Natural killer cell (primary cell): Measurements from ENCODE around the gene ATXN1. TPM values are rescaled to one million over a fixed set of nuclear protein-coding genes. Genes with fewer than 3 reads are reported as not detected.

Experiments used
- ATAC-seq, 3 donors: fragments of 150-1000 bp in 2 of 3; fragments of 200-7000 bp in 1 of 3; cut with Tn5 transposase; 1 replicate in 1 of 3; 2 replicates in 2 of 3; pipeline ENCODE4 v1.10.0; 2021; ENCODE audit warnings: mild to moderate bottlenecking in 2 of 3, moderate library complexity in 2 of 3
- DNase-seq, 2 donors: peaks; one replicate each; pipeline versions ENCODE4 v3.0.0 to v3.0.0-alpha.2; 2013 to 2021; ENCODE audit warnings: mixed read lengths in 1 of 2
- H3K27ac ChIP-seq: one replicate; pipeline ENCODE4 v1.5.1; 2013; ENCODE audit warnings: mild to moderate bottlenecking, low read length
- H3K27me3 ChIP-seq: one replicate; pipeline ENCODE4 v1.6.1; 2013; ENCODE audit warnings: low read length; ENCODE audit not compliant: control insufficient read depth, insufficient read depth
- H3K36me3 ChIP-seq: one replicate; pipeline ENCODE4 v1.6.1; 2013; ENCODE audit warnings: low read length; ENCODE audit not compliant: control insufficient read depth, insufficient read depth
- H3K4me1 ChIP-seq: one replicate; pipeline ENCODE4 v1.6.1; 2013; ENCODE audit warnings: low read length; ENCODE audit not compliant: control insufficient read depth, insufficient read depth
- H3K4me3 ChIP-seq: one replicate; pipeline ENCODE4 v1.5.1; 2013; ENCODE audit warnings: low read length
- H3K9me3 ChIP-seq: one replicate; pipeline ENCODE4 v1.6.1; 2013; ENCODE audit warnings: low read length; ENCODE audit not compliant: control insufficient read depth, insufficient read depth
- H3K27ac Mint-ChIP-seq, 2 donors: one replicate each; pipeline ENCODE4 v1.8.0; 2022; ENCODE audit warnings: mild to moderate bottlenecking in 2 of 2, mixed read lengths in 2 of 2, moderate library complexity in 1 of 2
- H3K27me3 Mint-ChIP-seq, 2 donors: one replicate each; pipeline ENCODE4 v1.8.0; 2022; ENCODE audit warnings: low read depth in 2 of 2, mixed read lengths in 2 of 2
- H3K36me3 Mint-ChIP-seq: one replicate; pipeline ENCODE4 v1.8.0; 2022; ENCODE audit warnings: mixed read lengths
- H3K4me1 Mint-ChIP-seq, 2 donors: one replicate each; pipeline ENCODE4 v1.8.0; 2022; ENCODE audit warnings: mixed read lengths in 2 of 2
- H3K4me3 Mint-ChIP-seq: one replicate; pipeline ENCODE4 v1.8.0; 2022; ENCODE audit warnings: mild to moderate bottlenecking, moderate library complexity, mixed read lengths
- H3K9me3 Mint-ChIP-seq, 2 donors: one replicate each; pipeline ENCODE4 v1.8.0; 2022; ENCODE audit warnings: mixed read lengths in 2 of 2
- CTCF ChIP-seq: fragments of 200-600 bp; IDR thresholded peaks from one replicate; pipeline ENCODE4 v1.8.0; 2022; ENCODE audit warnings: antibody characterized with exemption
- WGBS: methylation state at CpG from one replicate; pipeline ENCODE4 v1.1.7; 2013; ENCODE audit warnings: missing lambda C conversion rate; ENCODE audit not compliant: insufficient coverage; 5-methylcytosine and 5-hydroxymethylcytosine counted together
- intact Hi-C: fragments of 100-400 bp; cut with micrococcal nuclease; formaldehyde crosslinking; loops from one replicate; pipeline ENCODE4 v1.14.2; 2022
- total RNA-seq, 4 donors: library from RNA; stranded (reverse); fragments of 120-200 nt in 1 of 4; gene quantifications; one replicate each; pipeline versions ENCODE4 v1.2.3 to v1.2.4, GENCODE V29; 2013 to 2022

ATXN1 gene
- total RNA-seq, 3 donors from 2014 or later (not counting 1 experiment from before 2014, with no cell fraction given): 90.4 to 120 (median 97.9) TPM

GRCh38 chr6:16639684-16640480 is 121.4 kb downstream of the ATXN1 start:
- peaks cover 3% of the 10 kb centered on the region for H3K36me3 ChIP-seq
- Mint-ChIP-seq H3K4me1 (peaks cover 17 to 19% of the 10 kb centered on the region in 2 donors), H3K27me3 (no peaks in the 10 kb centered on the region), H3K9me3 (no peaks in the 10 kb centered on the region), H3K27ac (no peak overlapping the region), H3K4me3 (no peak overlapping the region), H3K36me3 (peaks cover 9% of the 10 kb centered on the region)
- no peaks in the 10 kb centered on the region for H3K9me3 ChIP-seq
- no peak overlapping the region for H3K27ac ChIP-seq
- intact Hi-C loops: no loop called here
- ATAC-seq (no peak), DNase-seq (no peak)
- TF ChIP-seq CTCF: no peak
- H3K4me3 ChIP-seq: no peak overlapping the region
- no peaks in the 10 kb centered on the region for H3K27me3 ChIP-seq
- no peaks in the 10 kb centered on the region for H3K4me1 ChIP-seq
- 90% methylated on average over 7 of the region's 10 CpGs for WGBS

- no peak for DNase-seq
- H3K9me3 Mint-ChIP-seq: no peaks in the 10 kb centered on the region
- WGBS: 75% methylated on average over 4 of the region's 5 CpGs
- H3K9me3 ChIP-seq: no peaks in the 10 kb centered on the region
- no peaks in the 10 kb centered on the region for H3K27me3 ChIP-seq
- no peak for TF ChIP-seq CTCF
- H3K4me1 Mint-ChIP-seq: peaks cover 33 to 41% of the 10 kb centered on the region in 2 donors
- no peaks in the 10 kb centered on the region for H3K4me1 ChIP-seq
- intact Hi-C loops: no loop called here
- peaks cover 9% of the 10 kb centered on the region for H3K36me3 Mint-ChIP-seq
- no peak overlapping the region for H3K27ac ChIP-seq
- no peak overlapping the region for H3K4me3 Mint-ChIP-seq
- no peak for ATAC-seq
- no peak overlapping the region for H3K4me3 ChIP-seq
- no peak overlapping the region for H3K27ac Mint-ChIP-seq
- peaks cover 2% of the 10 kb centered on the region for H3K36me3 ChIP-seq
- H3K27me3 Mint-ChIP-seq: no peaks in the 10 kb centered on the region
Measured at GRCh38 chr6:16637635-16638034, 123.6 kb downstream of the ATXN1 start.

- H3K36me3 Mint-ChIP-seq: no peaks in the 10 kb centered on the region
- TF ChIP-seq CTCF: no peak
Measured at GRCh38 chr6:16635810-16636602, 125.3 kb downstream of the ATXN1 start.

More at GRCh38 chr6:16635810-16636602, 125.3 kb downstream of the ATXN1 start:
- H3K4me1 ChIP-seq: no peaks in the 10 kb centered on the region
- H3K27ac Mint-ChIP-seq: no peak overlapping the region
- H3K27ac ChIP-seq: no peak overlapping the region
- DNase-seq: no peak
- no peaks in the 10 kb centered on the region for H3K9me3 ChIP-seq
- H3K36me3 ChIP-seq: peaks cover 2% of the 10 kb centered on the region
- H3K27me3 Mint-ChIP-seq: no peaks in the 10 kb centered on the region
- intact Hi-C loops: no loop called here
- no peaks in the 10 kb centered on the region for H3K27me3 ChIP-seq
- H3K4me1 Mint-ChIP-seq: peaks cover 32 to 42% of the 10 kb centered on the region in 2 donors
- ATAC-seq: no peak
- no peak overlapping the region for H3K4me3 ChIP-seq
- WGBS: 72% methylated on average over 14 of the region's 14 CpGs
- H3K4me3 Mint-ChIP-seq: no peak overlapping the region
- no peaks in the 10 kb centered on the region for H3K9me3 Mint-ChIP-seq
